Fibroblast of peridontal ligament (primary cell): ENCODE measurements around the gene INPP4A.

Experiments
- DNase-seq: peaks from one replicate; pipeline ENCODE4 v3.0.0-alpha.2; 2010; ENCODE audit errors: extremely low read depth

INPP4A gene

DNA sequence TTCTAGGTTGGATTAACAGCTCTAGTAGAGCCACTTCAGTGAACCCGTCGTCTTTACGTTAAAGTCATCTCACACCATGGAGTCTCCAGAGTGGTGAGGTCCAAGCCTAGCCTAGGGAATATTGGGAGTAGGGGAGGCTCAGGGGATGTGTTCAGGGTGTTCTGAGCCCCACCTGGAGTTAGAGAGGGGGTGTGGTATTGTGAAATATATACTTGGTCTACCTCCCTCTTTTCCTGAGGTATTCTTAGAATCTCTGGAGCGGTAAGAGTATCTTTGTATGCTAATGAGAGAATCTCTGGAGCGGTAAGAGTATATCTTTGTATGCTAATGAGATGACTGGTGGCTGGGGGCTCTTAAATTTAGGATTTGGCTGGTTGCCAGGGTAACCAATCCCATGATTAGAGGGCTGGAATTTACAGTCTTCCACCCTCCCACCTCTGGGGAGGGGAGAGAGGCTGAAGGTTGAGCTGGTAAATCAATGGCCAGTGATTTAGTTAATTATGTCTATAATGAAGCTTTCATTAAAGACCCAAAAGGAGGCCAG lies 69.5 kb downstream of the INPP4A start:
- DNase-seq, result no peak

DNA sequence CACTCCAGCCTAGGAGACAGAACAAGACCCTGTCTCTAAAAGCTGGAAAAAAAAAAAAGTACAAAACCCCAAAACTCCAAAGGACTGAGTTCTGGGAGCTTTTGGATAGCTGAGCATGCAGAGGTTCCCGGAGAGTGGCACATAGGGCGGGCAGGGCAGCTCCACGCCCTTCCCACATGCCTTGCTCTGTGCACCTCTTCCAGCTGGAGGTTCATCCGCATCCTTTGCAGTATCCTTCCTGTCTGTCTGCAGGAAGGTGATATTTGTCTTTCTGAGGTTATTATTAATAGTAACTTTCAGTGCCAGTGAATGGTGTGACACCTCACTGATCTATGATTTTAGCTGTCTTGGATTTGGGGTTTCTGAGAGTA lies 70.2 kb downstream of the INPP4A start:
- no peak for DNase-seq

GRCh38 chr2:98515250-98515991 lies 70.8 kb downstream of the INPP4A start:
- DNase-seq, result peak; percentile 74

DNA sequence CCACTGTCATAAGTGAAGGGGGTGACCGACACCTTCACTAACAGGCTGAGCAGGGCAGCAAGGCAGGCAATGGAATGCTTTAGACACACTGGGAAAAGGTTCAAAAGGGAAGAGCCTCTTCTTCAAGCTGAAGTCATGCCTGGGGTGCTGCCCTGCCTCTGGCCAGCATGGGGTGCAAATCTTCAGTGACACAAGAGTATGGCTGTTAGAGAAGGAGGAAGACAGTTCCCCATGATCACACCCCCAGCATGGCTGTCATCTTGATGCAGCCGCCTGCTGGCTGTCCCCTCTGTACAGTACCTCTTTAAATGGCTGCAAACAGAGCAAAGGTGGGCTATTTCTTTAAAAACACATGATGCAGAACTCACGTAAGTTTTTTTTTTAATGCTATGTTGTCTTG lies 71.9 kb downstream of the INPP4A start:
- no peak for DNase-seq

- peak; percentile 60 for DNase-seq
These were observed 73.0 kb downstream of the INPP4A start for GRCh38 chr2:98517636-98518035.

GRCh38 chr2:98518101-98518500 lies 73.4 kb downstream of the INPP4A start:
- peak; percentile 20 for DNase-seq

DNA sequence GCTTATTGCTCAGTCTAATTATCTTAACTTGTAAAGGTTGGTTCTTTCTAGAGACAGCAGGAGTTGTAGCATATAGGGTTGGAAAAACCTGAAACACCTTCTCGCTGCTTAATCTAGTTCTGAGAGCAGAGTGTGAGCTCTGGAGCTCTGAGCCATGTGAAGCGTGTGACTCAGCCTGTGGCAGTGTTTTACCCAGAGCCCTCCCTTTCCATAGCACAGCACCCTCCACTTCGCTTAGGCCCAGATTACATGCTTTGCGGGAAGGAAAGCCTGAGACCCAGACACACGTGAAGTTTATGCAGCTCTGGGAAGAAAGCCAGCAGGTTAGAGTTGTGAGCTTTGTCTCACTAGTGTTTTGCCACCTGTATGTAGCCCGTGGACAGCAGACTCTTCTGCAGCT lies 74.5 kb downstream of the INPP4A start:
- DNase-seq, result no peak

- DNase-seq, result no peak
These were observed 75.2 kb downstream of the INPP4A start for GRCh38 chr2:98519851-98520250.

DNA sequence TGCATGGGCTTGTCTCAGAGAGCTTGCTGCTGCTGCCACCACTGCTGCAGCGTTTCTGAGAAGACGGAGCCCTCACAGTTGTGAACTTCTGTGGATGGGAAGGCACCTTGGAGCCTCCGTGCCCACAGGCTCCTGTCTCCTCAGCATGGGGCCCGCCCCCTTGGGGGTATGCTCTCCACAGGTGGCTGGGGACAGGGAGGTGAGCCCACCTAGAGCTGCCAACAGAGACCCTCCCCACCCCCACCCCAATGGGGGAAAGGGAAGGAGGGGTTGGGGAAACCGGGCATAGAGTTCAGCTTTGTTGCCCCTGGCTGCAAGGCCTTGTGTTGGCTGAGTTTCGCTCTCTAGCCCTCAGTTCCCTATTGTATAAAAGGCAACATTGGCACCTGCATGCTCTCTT lies 76.1 kb downstream of the INPP4A start:
- DNase-seq, result no peak

- DNase-seq, result no peak
These were observed 76.6 kb downstream of the INPP4A start for GRCh38 chr2:98521266-98521665.

GRCh38 chr2:98522854-98523253 lies 78.2 kb downstream of the INPP4A start:
- DNase-seq, result no peak

- no peak for DNase-seq
These were observed 79.5 kb downstream of the INPP4A start for GRCh38 chr2:98524168-98524567.

- DNase-seq, result no peak
These were observed 83.7 kb downstream of the INPP4A start for GRCh38 chr2:98528349-98528748.

DNA sequence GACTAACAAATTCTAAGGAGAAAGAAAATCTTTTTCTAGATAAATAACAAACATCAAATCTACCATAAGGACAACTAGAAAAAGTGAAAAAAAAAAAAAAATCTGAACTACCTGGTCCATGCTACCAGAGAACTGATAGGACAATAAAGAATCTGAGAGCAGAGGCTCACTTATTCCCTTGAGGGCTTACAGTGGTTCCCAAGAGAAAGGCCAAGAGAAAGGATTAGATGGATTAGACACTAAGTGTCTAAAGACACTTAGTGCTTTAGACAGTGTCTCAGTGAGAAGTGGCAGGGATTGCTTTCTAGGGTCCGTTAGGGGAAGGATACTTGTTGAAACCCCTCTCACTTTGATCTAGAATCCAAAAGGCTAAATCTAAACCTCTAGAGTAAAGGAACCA lies 85.5 kb downstream of the INPP4A start:
- DNase-seq, result no peak

GRCh38 chr2:98532756-98533155 lies 88.1 kb downstream of the INPP4A start:
- no peak for DNase-seq

- no peak for DNase-seq
These were observed 88.9 kb downstream of the INPP4A start for GRCh38 chr2:98533547-98533946.

- no peak for DNase-seq
These were observed 90.1 kb downstream of the INPP4A start for GRCh38 chr2:98534761-98535160.

DNA sequence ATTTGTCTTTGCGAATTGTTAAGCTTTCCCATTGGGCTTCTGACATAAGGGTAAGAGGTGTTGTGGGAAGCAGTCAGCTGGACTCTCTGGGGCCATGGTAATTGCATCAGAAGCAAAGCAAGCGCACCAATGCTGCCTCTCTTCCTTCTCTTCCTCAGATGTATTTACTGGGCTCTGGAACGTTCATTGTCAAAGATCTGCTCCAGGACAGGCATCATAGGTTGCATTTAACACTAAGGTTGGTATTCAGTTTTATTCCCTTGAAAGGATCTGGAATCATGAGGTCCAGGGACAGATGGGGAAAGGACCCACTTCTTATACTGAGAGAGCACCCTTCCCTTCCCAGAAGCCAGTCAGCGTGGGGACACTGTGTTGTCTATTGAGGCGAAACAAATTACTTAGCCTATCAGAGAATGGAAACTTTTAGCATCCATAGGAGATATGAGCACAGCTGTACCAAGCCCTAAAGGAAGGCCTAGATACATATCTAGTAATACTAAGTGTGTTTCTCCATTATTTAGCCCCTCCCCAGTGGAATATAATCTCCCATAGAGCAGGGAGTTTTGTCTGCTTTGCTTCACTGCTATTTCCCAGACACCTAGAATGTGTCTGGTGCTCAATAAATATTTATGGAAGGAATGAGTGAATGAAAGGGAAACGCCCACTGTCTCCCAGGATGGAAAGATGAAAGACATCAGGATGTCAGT lies 91.5 kb downstream of the INPP4A start:
- no peak for DNase-seq

DNA sequence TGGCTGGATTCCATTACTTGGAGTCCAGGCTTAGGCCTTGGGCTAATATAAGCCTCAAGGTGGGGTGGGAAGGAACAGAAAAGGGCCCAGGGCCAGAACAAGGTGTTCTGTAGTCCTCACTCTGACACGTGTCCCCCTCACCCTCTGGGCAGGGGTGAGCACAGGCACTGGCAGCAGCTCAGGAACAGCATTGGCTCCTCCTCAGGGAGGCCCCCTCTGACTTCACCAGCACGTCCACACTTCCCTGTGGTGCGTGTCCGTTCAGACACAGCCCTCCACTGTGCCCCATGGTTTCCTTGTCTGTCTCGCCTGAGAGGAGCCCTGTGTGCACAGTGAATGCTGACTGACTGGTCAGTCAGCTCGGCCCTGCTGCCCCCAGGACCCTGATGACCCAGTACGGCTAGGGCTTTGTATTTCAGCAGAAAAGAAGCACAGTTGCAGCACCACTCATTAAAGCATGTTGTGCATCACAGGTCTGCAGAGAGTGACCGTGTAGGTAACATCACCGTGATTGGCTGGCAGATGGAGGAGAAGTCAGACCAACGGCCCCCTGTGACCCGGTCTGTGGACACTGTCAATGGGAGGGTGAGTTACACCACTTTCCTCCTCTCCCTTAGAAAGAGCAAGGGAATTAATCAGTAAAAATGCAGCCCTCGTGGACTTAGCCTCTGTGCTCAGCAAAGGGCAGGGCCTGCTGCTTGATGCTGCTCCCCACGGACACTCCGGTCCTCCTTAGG lies 92.9 kb downstream of the INPP4A start:
- no peak for DNase-seq

- peak; percentile 23 for DNase-seq
These were observed 93.8 kb downstream of the INPP4A start for GRCh38 chr2:98538280-98539041.

DNA sequence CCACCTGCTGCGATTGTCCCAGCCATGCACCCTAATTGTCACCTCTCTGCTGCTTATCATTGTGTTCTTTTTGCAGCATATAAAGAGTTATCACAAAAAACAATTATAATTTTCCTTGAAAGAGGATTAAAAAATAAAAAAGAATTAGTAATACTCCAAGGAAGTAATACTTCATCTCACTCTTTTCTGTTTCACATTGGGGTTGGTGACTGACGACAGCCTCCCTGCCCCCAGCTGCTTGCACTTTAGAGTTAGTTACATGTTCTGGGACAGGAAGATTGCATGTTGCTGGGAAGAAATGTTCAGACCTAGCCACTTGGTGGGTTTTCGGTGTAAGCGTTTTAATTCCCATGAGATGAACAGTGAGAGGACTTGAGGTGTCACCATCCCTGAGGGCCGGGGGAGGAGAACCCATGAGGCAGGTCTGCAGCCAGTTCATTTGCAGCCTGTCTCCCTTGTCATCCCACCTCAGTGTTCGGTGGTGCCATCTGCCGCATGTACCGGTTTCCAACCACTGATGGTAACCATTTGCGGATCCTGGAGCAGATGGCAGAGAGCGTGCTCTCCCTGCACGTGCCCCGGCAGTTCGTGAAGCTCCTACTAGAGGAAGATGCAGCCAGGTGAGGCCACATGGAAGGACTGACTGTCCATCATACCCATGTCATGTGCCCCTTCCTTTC lies 94.5 kb downstream of the INPP4A start:
- no peak for DNase-seq
